GM21576 (cell line): ENCODE results near the gene ERV3-1.
A peak's percentile ranks its signal among the peaks of the same experiment; 100 is the strongest.
"Not testable (repeated sequence)": the region's sequence is repeated elsewhere in the genome, so short reads cannot be mapped to it uniquely, and the experiment has no call there.

Source experiments
- ATAC-seq: cut with Tn5 transposase; IDR thresholded peaks from one replicate; pipeline ENCODE4 v1.9.1; 2021; ENCODE audit warnings: mild to moderate bottlenecking, moderate library complexity; ENCODE audit not compliant: unreplicated experiment

Gene ERV3-1, protein sequence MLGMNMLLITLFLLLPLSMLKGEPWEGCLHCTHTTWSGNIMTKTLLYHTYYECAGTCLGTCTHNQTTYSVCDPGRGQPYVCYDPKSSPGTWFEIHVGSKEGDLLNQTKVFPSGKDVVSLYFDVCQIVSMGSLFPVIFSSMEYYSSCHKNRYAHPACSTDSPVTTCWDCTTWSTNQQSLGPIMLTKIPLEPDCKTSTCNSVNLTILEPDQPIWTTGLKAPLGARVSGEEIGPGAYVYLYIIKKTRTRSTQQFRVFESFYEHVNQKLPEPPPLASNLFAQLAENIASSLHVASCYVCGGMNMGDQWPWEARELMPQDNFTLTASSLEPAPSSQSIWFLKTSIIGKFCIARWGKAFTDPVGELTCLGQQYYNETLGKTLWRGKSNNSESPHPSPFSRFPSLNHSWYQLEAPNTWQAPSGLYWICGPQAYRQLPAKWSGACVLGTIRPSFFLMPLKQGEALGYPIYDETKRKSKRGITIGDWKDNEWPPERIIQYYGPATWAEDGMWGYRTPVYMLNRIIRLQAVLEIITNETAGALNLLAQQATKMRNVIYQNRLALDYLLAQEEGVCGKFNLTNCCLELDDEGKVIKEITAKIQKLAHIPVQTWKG

DNA sequence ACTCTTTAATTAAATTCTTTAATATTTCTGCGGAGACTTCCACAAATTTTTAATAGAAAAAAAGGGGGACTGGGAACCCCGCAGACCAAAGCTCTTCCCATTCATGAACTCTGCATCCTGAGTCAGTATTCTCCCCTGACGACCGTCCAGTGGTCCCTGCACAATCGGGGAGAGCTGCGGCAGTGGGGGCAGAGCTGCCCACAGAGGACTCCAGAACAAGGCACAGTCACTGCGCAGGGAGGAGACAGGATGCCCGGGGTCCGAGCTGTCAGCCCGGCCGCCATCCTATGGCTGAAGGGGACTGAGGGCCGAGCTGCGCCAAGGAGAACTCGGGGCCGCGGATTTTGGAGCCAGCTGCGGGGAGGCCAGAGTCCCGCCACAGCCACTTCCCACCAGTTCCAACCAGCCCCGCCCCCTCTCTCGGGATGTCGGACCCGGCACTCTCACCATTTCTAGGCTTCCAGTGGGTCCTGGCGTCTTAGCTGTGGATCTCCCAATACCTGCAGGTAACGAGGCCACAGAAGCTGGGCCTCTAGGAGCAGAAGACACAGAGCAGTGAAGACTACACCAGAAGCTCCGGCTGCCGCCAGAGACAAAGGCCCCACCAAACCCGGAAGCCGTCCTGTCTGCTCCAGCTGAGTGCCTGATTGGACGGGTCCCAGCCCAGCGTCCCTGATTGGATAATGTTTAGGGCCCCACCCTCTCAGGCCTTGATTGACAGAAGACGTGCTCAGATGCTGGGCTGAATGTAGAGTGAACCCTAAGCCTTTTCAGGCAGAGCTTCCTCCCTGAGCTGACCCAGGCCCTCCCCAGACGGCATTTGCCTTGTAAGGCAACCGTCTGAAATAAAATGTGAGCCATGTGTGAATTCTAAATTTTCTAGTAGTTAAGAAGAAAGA is at the start of gene ERV3-1:
TSS of gene ERV3-1 (minus strand) at position 594 of the 899 bp plus-strand sequence. CDS start 13,661 bp downstream, outside the sequence.
- peak; percentile 100 for ATAC-seq

- not testable (repeated sequence) for ATAC-seq
Measured at GRCh38 chr7:65055786-65056185, 49.3 kb upstream of the ERV3-1 start.

DNA sequence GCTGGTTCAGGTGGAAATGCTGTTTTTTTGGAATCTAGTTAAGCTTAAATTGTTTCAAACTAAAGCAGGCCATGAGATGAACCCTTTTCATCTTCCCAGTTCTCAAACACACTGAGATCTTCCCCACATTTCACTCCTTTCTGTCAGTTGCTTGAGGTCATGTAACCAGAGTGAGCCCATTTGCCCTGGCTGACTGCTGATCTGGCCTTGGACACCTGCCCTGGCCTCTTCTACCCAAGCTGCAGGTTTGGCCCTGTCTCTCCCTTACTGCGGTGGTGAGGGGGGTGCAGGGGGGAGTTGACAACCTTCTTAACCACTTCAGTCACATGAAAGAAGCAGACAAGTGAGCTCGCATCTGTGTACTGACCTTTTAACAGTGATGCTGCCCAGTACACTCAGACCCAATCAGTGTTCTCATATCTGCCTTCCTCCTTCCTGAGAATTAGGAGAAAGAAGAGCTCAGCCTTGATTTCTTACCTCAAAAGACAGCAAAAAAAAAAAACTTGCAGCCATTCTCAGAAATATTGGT is 48.0 kb upstream of the ERV3-1 start:
- not testable (repeated sequence) for ATAC-seq

GRCh38 chr7:65051654-65052053 is 45.2 kb upstream of the ERV3-1 start:
- not testable (repeated sequence) for ATAC-seq

GRCh38 chr7:65051139-65051538 is 44.7 kb upstream of the ERV3-1 start:
- ATAC-seq, result not testable (repeated sequence)

GRCh38 chr7:65046329-65046728 is 39.8 kb upstream of the ERV3-1 start:
- ATAC-seq, result not testable (repeated sequence)

GRCh38 chr7:65045589-65045988 is 39.1 kb upstream of the ERV3-1 start:
- ATAC-seq, result not testable (repeated sequence)

- ATAC-seq, result peak; percentile 6
Measured at GRCh38 chr7:65038767-65039166, 32.3 kb upstream of the ERV3-1 start.

GRCh38 chr7:65037740-65038688 is 31.5 kb upstream of the ERV3-1 start:
- ATAC-seq, result peak; percentile 84

DNA sequence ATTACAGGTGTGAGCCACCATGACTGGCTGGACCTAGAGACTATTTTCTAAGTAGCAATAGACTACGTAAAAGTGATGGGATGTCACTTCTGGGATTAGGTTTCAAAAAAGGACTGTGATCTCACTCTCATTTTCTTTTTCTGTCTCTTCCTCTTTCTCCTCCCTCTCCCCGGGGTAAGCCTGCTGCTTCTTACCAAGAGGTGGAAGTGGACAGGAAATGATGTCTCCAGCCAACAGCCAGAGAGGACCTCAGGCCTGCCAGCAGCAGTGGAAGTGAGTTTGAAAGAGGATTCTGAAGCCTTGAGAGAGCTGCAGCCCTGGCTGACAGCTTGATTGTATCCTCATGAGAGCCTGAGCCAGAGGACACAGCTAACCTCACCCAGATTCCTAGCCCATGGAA is 30.0 kb upstream of the ERV3-1 start:
- not testable (repeated sequence) for ATAC-seq

DNA sequence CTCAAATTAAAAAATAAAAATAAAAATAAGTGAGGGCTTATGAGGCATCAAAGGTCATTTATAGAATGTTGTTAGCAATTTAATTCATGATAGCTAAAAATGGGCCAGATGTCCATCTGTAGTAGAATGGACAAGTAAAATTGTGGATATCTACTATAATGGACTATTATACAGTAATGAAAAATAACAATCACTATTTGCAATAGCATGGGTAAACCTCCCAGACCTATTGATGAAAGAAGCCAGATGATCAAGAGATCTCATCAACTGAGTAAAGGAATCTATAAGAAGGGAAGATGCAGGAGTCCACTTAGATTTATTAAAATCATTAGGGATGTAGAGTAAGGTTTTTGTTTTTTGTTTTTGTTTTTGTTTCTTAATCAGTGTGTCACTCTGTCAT is 29.0 kb upstream of the ERV3-1 start:
- not testable (repeated sequence) for ATAC-seq

DNA sequence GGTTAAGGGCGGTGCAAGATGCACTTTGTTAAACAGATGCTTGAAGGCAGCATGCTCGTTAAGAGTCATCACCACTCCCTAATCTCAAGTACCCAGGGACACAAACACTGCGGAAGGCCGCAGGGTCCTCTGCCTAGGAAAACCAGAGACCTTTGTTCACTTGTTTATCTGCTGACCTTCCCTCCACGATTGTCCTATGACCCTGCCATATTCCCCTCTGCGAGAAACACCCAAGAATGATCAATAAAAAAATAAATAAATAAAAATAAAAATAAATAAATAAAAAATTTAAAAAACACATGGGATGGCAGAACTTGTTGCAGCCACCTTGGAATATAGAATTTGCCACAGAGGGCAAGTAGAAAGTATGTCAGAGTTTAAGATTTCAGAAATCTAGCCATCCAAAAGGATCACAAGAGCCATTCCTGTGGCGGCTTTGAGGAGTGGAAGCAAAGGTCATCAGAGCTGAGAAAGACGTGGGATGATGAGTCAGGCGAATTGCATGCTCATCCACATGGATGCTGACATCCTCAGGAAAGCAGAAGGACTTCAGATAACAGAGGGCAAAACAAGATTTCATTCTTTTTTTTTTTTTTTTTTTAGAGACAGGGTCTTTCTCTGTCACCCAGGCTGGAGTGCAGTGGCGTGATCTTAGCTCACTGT is 27.8 kb upstream of the ERV3-1 start:
- ATAC-seq, result not testable (repeated sequence)

GRCh38 chr7:65033391-65033790 is 26.9 kb upstream of the ERV3-1 start:
- ATAC-seq, result not testable (repeated sequence)

DNA sequence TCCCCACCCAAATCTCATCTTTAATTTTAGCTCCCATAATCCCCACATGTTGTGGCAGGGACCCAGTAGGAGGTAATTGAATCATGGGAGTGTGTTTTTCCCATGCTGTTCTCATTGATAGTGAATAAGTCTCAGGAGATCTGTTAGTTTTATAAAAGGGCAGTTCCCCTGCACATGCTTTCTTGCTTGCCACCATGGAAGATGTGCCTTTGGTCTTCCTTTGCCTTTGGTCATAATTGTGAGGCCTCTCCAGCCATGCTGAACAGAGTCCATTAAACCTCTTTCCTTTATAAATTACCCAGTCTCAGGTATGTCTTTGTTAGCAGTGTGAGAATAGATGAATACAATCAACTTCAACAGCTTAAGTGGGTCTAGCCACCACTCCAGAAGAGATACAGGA is 18.5 kb upstream of the ERV3-1 start:
- not testable (repeated sequence) for ATAC-seq

- ATAC-seq, result not testable (repeated sequence)
Measured at GRCh38 chr7:65020978-65021377, 14.5 kb upstream of the ERV3-1 start.

- not testable (repeated sequence) for ATAC-seq
Measured at GRCh38 chr7:65009881-65010280, 3.4 kb upstream of the ERV3-1 start.

- not testable (repeated sequence) for ATAC-seq
Measured at GRCh38 chr7:65009394-65009793, 2.9 kb upstream of the ERV3-1 start.

DNA sequence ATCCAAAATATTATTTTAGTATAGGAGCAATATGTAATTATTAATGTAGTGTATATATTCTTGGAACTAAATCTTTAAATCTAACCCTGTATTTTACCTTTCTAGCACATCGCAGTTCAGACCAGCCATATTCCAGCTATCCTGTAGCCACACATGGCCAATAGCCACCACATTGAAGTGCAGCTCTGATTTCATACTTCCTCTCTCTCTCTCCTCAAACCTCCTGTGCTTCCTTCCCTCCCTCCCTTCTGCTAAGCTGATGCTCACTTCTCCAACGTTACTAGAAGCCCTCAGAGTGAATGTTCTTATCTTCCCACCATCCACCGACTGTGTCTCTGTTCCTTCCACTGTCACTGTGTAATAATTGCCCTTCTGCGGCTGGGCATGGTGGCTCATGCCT is 549 bp upstream of the ERV3-1 start:
- ATAC-seq, result not testable (repeated sequence)

GRCh38 chr7:65004575-65004974 is 1.9 kb downstream of the ERV3-1 start:
- no peak for ATAC-seq
